Daoy (cell line): Measurements from ENCODE around the gene RNASE4. TPM values are rescaled to one million over a fixed set of nuclear protein-coding genes. Genes with fewer than 3 reads are reported as not detected.

Experiments
- DNase-seq: peaks from one replicate; pipeline ENCODE4 v3.0.0-alpha.2; 2015; ENCODE audit warnings: low read depth
- total RNA-seq: library from RNA; depleted of rRNA; stranded (reverse); fragments of >200 nt; shearing (Covaris generic); gene quantifications from 2 replicates; pipeline ENCODE4 v1.2.3, GENCODE V29; 2014; rRNA removed

The RNASE4 gene
- total RNA-seq, 1 experiment from 2014 or later = 5.2 TPM

GRCh38 chr14:20743556-20743955 lies 59.2 kb downstream of the RNASE4 start:
- DNase-seq = no peak

GRCh38 chr14:20745571-20746358 lies 61.4 kb downstream of the RNASE4 start, which contains the start of gene EDDM3A:
EDDM3A (plus strand) TSS chr14:20745887; CDS start chr14:20747581, 1,694 bp downstream.
- no peak for DNase-seq

GRCh38 chr14:20746566-20746965 lies 62.2 kb downstream of the RNASE4 start:
- no peak for DNase-seq

- DNase-seq = no peak
Measured at GRCh38 chr14:20748439-20748838, 64.1 kb downstream of the RNASE4 start.

GRCh38 chr14:20750194-20750593 lies 65.8 kb downstream of the RNASE4 start:
- DNase-seq = no peak

Other genes with a start within 250 kb of the RNASE4 start
- gene KLHL33, start 248.4 kb upstream of the RNASE4 start, total RNA-seq = not detected in 2 replicates
- gene OSGEP, start 229.7 kb upstream of the RNASE4 start, total RNA-seq = 79.5 and 87.9 TPM in 2 replicates
- gene APEX1, start 229.3 kb upstream of the RNASE4 start, total RNA-seq = 63.0 and 110 TPM in 2 replicates
- 19.7 and 21.0 TPM in 2 replicates for gene PIP4P1, start 223.1 kb upstream of the RNASE4 start, total RNA-seq
- gene PNP, start 215.2 kb upstream of the RNASE4 start, total RNA-seq = 184 TPM in 2 replicates
- not detected in 2 replicates for gene RNASE10, start 179.0 kb upstream of the RNASE4 start, total RNA-seq
- gene RNASE9, start 123.5 kb upstream of the RNASE4 start, total RNA-seq = not detected in 2 replicates
- gene RNASE11, start 96.6 kb upstream of the RNASE4 start, total RNA-seq = 0.17 TPM in 1 of 2 replicates, not detected in the other
- not detected in 2 replicates for gene RNASE12, start 93.2 kb upstream of the RNASE4 start, total RNA-seq
- not detected in 2 replicates for gene OR6S1, start 42.9 kb upstream of the RNASE4 start, total RNA-seq
- gene ANG, start 4.2 kb downstream of the RNASE4 start, total RNA-seq = 1.3 and 2.4 TPM in 2 replicates
- gene EDDM3A, start 61.3 kb downstream of the RNASE4 start, total RNA-seq = not detected in 2 replicates
- gene EDDM3B, start 83.8 kb downstream of the RNASE4 start, total RNA-seq = not detected in 2 replicates
- gene RNASE6, start 96.7 kb downstream of the RNASE4 start, total RNA-seq = 0.23 TPM in 1 of 2 replicates, not detected in the other
- 1.9 and 6.0 TPM in 2 replicates for gene RNASE1, start 118.3 kb downstream of the RNASE4 start, total RNA-seq
- gene RNASE3, start 206.8 kb downstream of the RNASE4 start, total RNA-seq = not detected in 2 replicates